ENCODE data around the gene RANBP1.

DNA sequence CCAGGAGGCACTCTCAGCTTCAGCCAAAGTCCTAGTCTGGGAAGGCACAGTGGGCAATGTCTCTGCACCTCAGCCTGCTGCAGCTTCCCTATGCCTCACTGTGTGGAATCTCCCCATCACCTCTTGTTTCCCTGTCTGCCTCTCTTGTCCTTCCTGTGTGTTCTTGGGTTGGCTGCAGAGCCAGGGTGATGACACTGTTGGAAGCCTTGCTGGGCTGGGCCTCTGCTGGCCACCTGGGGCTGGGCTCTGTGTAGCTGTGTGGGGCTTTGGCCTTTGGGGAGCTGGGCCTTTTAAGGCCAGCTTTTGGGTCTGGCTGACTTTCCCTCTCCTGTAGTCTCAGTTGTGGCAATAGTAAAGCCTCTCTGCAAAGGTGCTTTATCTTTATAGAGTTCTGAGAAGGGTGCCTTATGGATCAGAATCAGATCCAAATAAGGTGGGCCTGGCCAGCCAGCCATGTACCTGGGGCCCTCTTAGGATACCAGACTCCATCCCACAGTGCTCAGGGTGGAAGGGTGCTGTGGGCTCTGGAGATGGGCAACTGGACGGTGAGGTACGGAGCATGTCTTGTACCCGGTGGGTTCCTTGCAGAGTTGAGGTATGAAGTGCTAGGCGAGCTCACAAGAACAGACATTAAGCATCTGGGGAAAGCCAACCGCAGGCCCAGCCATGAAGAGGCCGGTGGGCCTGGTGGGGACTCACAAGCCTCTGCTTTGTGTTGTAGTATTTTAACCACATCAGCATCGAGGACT is 10.3 kb upstream of the RANBP1 start:
- TF ChIP-seq NRF1 (conservative IDR thresholded peaks at IDR 0.05 in 1 of 2, IDR thresholded peaks at IDR 0.05 in 1 of 2), result no peak
- TF ChIP-seq SMAD1 (IDR thresholded peaks at IDR 0.05; ENCODE audit: low read depth, low read length, partially characterized antibody), result no peak
- TF ChIP-seq CEBPB (tag; IDR thresholded peaks at IDR 0.05), result no peak
- no peak for TF ChIP-seq HMGXB4 (CRISPR knock-in tag; IDR thresholded peaks at IDR 0.05)
- TF ChIP-seq CTCF (IDR thresholded peaks at IDR 0.05 in 2 of 3, conservative IDR thresholded peaks at IDR 0.05 in 1 of 3; ENCODE audit: insufficient read depth in 2 of 3, low read depth in 1 of 3, low read length in 3 of 3), result no peak
- TF ChIP-seq TCF7L2 (IDR thresholded peaks at IDR 0.05; ENCODE audit: low read depth, low read length), result no peak
- no peak for TF ChIP-seq MAFK (IDR thresholded peaks at IDR 0.05; ENCODE audit: low read length)

Data from K562 (cell line).